ENCODE data around the gene NDRG3.
"Not testable (repeated sequence)": the region's sequence is repeated elsewhere in the genome, so short reads cannot be mapped to it uniquely, and the experiment has no call there.

- TF ChIP-seq EP300 (IDR thresholded peaks at IDR 0.05), result not testable (repeated sequence)
- TF ChIP-seq, protein P1, sequence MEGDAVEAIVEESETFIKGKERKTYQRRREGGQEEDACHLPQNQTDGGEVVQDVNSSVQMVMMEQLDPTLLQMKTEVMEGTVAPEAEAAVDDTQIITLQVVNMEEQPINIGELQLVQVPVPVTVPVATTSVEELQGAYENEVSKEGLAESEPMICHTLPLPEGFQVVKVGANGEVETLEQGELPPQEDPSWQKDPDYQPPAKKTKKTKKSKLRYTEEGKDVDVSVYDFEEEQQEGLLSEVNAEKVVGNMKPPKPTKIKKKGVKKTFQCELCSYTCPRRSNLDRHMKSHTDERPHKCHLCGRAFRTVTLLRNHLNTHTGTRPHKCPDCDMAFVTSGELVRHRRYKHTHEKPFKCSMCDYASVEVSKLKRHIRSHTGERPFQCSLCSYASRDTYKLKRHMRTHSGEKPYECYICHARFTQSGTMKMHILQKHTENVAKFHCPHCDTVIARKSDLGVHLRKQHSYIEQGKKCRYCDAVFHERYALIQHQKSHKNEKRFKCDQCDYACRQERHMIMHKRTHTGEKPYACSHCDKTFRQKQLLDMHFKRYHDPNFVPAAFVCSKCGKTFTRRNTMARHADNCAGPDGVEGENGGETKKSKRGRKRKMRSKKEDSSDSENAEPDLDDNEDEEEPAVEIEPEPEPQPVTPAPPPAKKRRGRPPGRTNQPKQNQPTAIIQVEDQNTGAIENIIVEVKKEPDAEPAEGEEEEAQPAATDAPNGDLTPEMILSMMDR (IDR thresholded peaks at IDR 0.05), result not testable (repeated sequence)
Observed at GRCh38 chr20:36695467-36695866, 50.4 kb downstream of the NDRG3 start.
